Naive thymus-derived CD4-positive, alpha-beta T cell (primary cell): ENCODE measurements around the gene COL21A1. TPM values are rescaled to one million over a fixed set of nuclear protein-coding genes. Genes with fewer than 3 reads are reported as not detected.

ENCODE experiments used
- ATAC-seq: fragments of 150-1000 bp; cut with Tn5 transposase; 2 replicates; pipeline ENCODE4 v1.10.0; 2021; ENCODE audit warnings: mild to moderate bottlenecking, moderate library complexity
- CTCF ChIA-PET: fragments of 350-600 bp; sonication (Branson Sonifier 250); formaldehyde crosslinking; loops from one replicate; lab custom pipeline; 2021; ENCODE audit warnings: antibody characterized with exemption; lab: Charles Lee
- POLR2A ChIA-PET: fragments of 350-600 bp; sonication (Branson Sonifier 250); formaldehyde crosslinking; loops from one replicate; lab custom pipeline; 2021; ENCODE audit warnings: antibody characterized with exemption, inconsistent platforms; lab: Charles Lee
- DNase-seq, 9 donors: peaks; one replicate each; pipeline versions ENCODE4 v3.0.0 to v3.0.0-alpha.2; 2020 to 2022; ENCODE audit warnings: mixed read lengths in 1 of 9
- H3K27ac ChIP-seq: one replicate; pipeline ENCODE4 v1.7.0; 2013; ENCODE audit warnings: mild to moderate bottlenecking, low read depth, low read length, moderate library complexity
- H3K27me3 ChIP-seq, 2 donors: one replicate each; pipeline ENCODE4 v1.7.0; 2013; ENCODE audit warnings: low read length in 2 of 2, mild to moderate bottlenecking in 2 of 2, moderate library complexity in 2 of 2; ENCODE audit not compliant: control insufficient read depth in 2 of 2, insufficient read depth in 2 of 2
- H3K36me3 ChIP-seq, 3 experiments: 1 replicate in 2 of 3; 2 replicates in 1 of 3; pipeline ENCODE4 v1.7.0; 2013; ENCODE audit warnings: low read length in 3 of 3, mild to moderate bottlenecking in 3 of 3, moderate library complexity in 1 of 3; ENCODE audit not compliant: insufficient read depth in 3 of 3, control insufficient read depth in 2 of 3
- H3K4me1 ChIP-seq, 2 donors: one replicate each; pipeline ENCODE4 v1.7.0; 2013; ENCODE audit warnings: low read length in 2 of 2, mild to moderate bottlenecking in 2 of 2, moderate library complexity in 1 of 2; ENCODE audit not compliant: control insufficient read depth in 2 of 2, insufficient read depth in 2 of 2
- H3K4me3 ChIP-seq: 2 replicates; pipeline ENCODE4 v1.7.0; 2013; ENCODE audit warnings: mild to moderate bottlenecking, low read length
- H3K9me3 ChIP-seq, 3 experiments: 1 replicate in 2 of 3; 2 replicates in 1 of 3; pipeline ENCODE4 v1.7.0; 2013; ENCODE audit warnings: low read length in 3 of 3; ENCODE audit not compliant: control insufficient read depth in 2 of 3
- H3K27ac Mint-ChIP-seq, 9 donors: one replicate each; pipeline ENCODE4 v1.8.0; 2020 to 2022; ENCODE audit warnings: mixed read lengths in 9 of 9, mild to moderate bottlenecking in 8 of 9, moderate library complexity in 5 of 9, inconsistent platforms in 2 of 9
- H3K27me3 Mint-ChIP-seq, 5 donors: one replicate each; pipeline ENCODE4 v1.8.0; 2021 to 2022; ENCODE audit warnings: mixed read lengths in 5 of 5, mild to moderate bottlenecking in 1 of 5
- H3K36me3 Mint-ChIP-seq, 5 donors: one replicate each; pipeline ENCODE4 v1.8.0; 2020 to 2022; ENCODE audit warnings: mixed read lengths in 5 of 5, mild to moderate bottlenecking in 3 of 5, inconsistent platforms in 1 of 5
- H3K4me1 Mint-ChIP-seq, 7 donors: one replicate each; pipeline ENCODE4 v1.8.0; 2020 to 2022; ENCODE audit warnings: mixed read lengths in 7 of 7, mild to moderate bottlenecking in 3 of 7, inconsistent platforms in 1 of 7
- H3K4me3 Mint-ChIP-seq, 10 donors: one replicate each; pipeline ENCODE4 v1.8.0; 2020 to 2022; ENCODE audit warnings: mild to moderate bottlenecking in 10 of 10, mixed read lengths in 10 of 10, moderate library complexity in 6 of 10, inconsistent platforms in 2 of 10
- H3K9me3 Mint-ChIP-seq, 11 donors: one replicate each; pipeline ENCODE4 v1.8.0; 2020 to 2022; ENCODE audit warnings: mixed read lengths in 11 of 11, mild to moderate bottlenecking in 4 of 11, inconsistent platforms in 1 of 11, moderate library complexity in 1 of 11
- intact Hi-C, 2 donors: fragments of 100-400 bp; cut with micrococcal nuclease; formaldehyde crosslinking; loops; one replicate each; pipeline ENCODE4 v1.15.1; 2023
- polyA plus RNA-seq, 2 donors: library from polyadenylated mRNA; unstranded; fragments of 300-500 nt; fragmentation: Illumina TruSeq; gene quantifications; one replicate each; pipeline ENCODE4 v1.2.3, GENCODE V29; 2021
- total RNA-seq, 6 experiments: library from RNA in 5 of 6; stranded (reverse) in 5 of 6; gene quantifications; 1 replicate in 5 of 6; 2 replicates in 1 of 6; pipeline ENCODE4 v1.2.3 and lab custom pipeline; 2021 to 2026

The COL21A1 gene
- total and polyA plus RNA-seq, 7 experiments from 2014 or later: not detected

DNA sequence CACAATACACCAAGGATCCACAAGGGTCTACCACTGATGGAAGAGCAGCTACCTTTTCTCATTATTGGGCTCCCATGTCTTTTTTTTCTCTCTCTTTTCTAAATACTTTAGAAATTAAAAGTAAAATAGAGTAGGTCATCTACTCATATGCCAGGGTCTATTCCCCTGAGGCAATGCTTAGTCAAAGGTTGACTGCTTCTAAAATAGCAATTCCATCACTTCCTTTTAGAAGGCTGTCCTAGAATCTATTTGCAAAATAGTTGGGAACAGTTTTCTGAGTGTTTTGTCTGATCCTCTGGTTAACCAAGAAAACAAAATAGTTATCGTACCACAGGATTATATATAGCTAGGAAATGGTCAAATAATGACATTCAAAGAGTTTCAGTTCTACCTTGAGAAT lies 174.1 kb downstream of the COL21A1 start:
- Histone ChIP-seq H3K27ac (no peak overlapping the region), H3K4me3 (no peak overlapping the region), H3K4me1 (no peaks in the 10 kb centered on the region), H3K27me3 (no peaks in the 10 kb centered on the region), H3K36me3 (no peaks in the 10 kb centered on the region), H3K9me3 (no peaks in the 10 kb centered on the region)
- Mint-ChIP-seq H3K27me3 (no peaks in the 10 kb centered on the region), H3K4me1 (no peaks in the 10 kb centered on the region), H3K27ac (no peak overlapping the region), H3K4me3 (no peak overlapping the region), H3K9me3 (peaks cover 0 to 20% (median 3%) of the 10 kb centered on the region in 11 donors), H3K36me3 (no peaks in the 10 kb centered on the region)
- no peak for DNase-seq
- ChIA-PET POLR2A (no interaction called here), CTCF (no interaction called here)
- no peak for ATAC-seq
- intact Hi-C loops: no loop called here

DNA sequence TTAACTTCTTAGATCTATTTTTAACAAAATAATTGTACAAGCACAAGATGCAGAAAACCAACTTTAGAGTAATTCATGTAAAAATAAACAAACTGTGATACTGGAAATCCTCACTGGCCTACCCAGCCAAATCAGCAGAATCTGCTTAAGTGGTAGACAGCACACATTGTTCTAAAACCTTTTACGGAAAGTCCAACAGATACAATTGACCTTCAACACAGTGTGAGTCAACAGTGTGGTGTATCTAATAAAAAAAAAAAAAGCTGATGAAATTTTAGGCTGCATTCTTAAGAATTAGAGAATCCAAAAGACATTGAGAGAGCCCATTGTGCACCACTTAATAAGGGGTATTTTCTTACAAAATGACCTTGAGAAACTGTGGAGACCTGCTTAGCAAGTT lies 174.5 kb downstream of the COL21A1 start:
- Histone ChIP-seq H3K27me3 (no peaks in the 10 kb centered on the region), H3K36me3 (no peaks in the 10 kb centered on the region)
- no peaks in the 10 kb centered on the region for H3K4me1 Mint-ChIP-seq

DNA sequence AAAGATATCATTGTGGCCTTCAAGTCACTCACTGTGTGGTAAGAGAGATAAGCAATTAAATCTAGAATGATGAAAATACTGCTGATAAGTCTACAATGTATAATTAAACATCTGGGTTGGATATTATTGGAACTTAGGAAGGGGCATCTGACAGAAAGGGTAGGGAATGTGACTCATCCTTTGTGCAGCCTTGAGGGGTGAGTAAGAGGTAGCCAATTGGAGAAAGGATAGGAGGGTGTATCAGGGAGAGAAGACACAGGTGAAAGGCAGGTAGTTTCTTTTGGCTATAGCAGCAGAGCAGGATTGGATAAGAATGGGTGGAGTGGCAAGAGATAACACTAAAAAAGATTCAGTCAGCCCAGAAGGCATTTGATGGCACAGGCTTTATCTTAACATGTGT lies 182.0 kb downstream of the COL21A1 start:
- POLR2A ChIA-PET: no interaction called here
- H3K27ac Mint-ChIP-seq: no peak overlapping the region
- peaks cover 0 to 8% (median 0%) of the 10 kb centered on the region in 11 donors for H3K9me3 Mint-ChIP-seq
- no peak overlapping the region for H3K4me3 ChIP-seq
- no peak for DNase-seq
- no peaks in the 10 kb centered on the region for H3K27me3 ChIP-seq
- H3K27ac ChIP-seq: no peak overlapping the region
- no peaks in the 10 kb centered on the region for H3K4me1 ChIP-seq
- H3K36me3 Mint-ChIP-seq: no peaks in the 10 kb centered on the region
- H3K4me3 Mint-ChIP-seq: no peak overlapping the region
- no peaks in the 10 kb centered on the region for H3K4me1 Mint-ChIP-seq
- no peaks in the 10 kb centered on the region for H3K9me3 ChIP-seq
- CTCF ChIA-PET: no interaction called here
- intact Hi-C loops: no loop called here
- no peaks in the 10 kb centered on the region for H3K27me3 Mint-ChIP-seq
- no peak for ATAC-seq
- no peaks in the 10 kb centered on the region for H3K36me3 ChIP-seq

More for the DNA sequence above, 174.5 kb downstream of the COL21A1 start:
- Mint-ChIP-seq H3K27me3 (no peaks in the 10 kb centered on the region), H3K36me3 (no peaks in the 10 kb centered on the region), H3K27ac (no peak overlapping the region), H3K9me3 (peaks cover 0 to 20% (median 3%) of the 10 kb centered on the region in 11 donors), H3K4me3 (no peak overlapping the region)
- Histone ChIP-seq H3K4me3 (no peak overlapping the region), H3K9me3 (no peaks in the 10 kb centered on the region), H3K27ac (no peak overlapping the region), H3K4me1 (no peaks in the 10 kb centered on the region)
- CTCF ChIA-PET: no interaction called here
- ATAC-seq (no peak), DNase-seq (no peak)
- POLR2A ChIA-PET: no interaction called here
- intact Hi-C loops: no loop called here

DNA sequence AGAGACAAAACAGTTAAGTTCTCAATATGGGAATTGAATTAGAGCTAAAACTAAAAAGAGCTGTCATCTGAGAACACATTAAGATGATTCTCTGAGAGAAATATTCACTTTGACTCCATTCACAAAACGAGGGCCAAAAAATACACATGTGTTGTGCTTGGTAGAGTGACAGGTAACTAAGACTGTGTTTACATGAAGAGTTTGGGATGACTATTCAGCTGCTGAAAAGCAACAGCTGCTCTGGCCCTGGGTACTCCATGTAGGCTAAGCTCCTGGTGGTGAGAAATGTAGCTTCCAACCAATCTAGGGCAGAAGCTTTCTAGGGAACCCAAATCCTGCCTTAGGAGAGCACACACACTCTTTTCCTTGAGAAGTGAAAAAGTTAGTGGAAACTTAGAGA lies 184.5 kb downstream of the COL21A1 start:
- Mint-ChIP-seq H3K27ac (no peak overlapping the region), H3K4me3 (no peak overlapping the region), H3K36me3 (no peaks in the 10 kb centered on the region), H3K9me3 (peaks cover 0 to 8% (median 0%) of the 10 kb centered on the region in 11 donors), H3K27me3 (no peaks in the 10 kb centered on the region), H3K4me1 (no peaks in the 10 kb centered on the region)
- ATAC-seq (no peak), DNase-seq (no peak)
- ChIA-PET CTCF (no interaction called here), POLR2A (no interaction called here)
- intact Hi-C loops: no loop called here
- no peaks in the 10 kb centered on the region for H3K9me3 ChIP-seq
- no peaks in the 10 kb centered on the region for H3K4me1 ChIP-seq
- no peaks in the 10 kb centered on the region for H3K36me3 ChIP-seq
- H3K27ac ChIP-seq: no peak overlapping the region
- H3K27me3 ChIP-seq: no peaks in the 10 kb centered on the region
- H3K4me3 ChIP-seq: no peak overlapping the region

DNA sequence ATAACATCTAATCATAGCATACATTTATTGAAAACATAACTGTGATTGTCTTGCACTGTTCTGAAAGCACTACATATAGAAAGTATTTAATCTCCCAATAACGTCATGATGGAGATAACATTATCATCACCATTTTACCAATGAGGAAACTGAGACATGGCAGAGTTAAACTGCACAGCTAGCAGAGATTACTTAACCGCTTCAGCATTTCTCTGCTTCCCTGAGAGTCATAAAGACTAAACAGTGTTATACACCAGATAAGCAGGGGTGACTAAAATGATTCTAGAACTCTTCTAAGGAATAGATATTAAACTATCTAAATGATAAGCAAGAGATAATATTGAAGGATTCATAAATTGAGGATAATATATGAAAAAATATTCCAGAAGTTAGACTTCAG lies 188.7 kb downstream of the COL21A1 start:
- intact Hi-C loops: no loop called here
- H3K4me3 Mint-ChIP-seq: no peak overlapping the region
- DNase-seq: no peak
- ChIA-PET POLR2A (no interaction called here), CTCF (no interaction called here)
- H3K4me1 Mint-ChIP-seq: no peaks in the 10 kb centered on the region
- Histone ChIP-seq H3K9me3 (no peaks in the 10 kb centered on the region), H3K36me3 (no peaks in the 10 kb centered on the region), H3K4me3 (no peak overlapping the region), H3K4me1 (no peaks in the 10 kb centered on the region), H3K27me3 (no peaks in the 10 kb centered on the region), H3K27ac (no peak overlapping the region)
- ATAC-seq: no peak
- H3K27me3 Mint-ChIP-seq: no peaks in the 10 kb centered on the region
- H3K9me3 Mint-ChIP-seq: peaks cover 0 to 6% (median 0%) of the 10 kb centered on the region in 11 donors
- H3K36me3 Mint-ChIP-seq: no peaks in the 10 kb centered on the region
- H3K27ac Mint-ChIP-seq: no peak overlapping the region

DNA sequence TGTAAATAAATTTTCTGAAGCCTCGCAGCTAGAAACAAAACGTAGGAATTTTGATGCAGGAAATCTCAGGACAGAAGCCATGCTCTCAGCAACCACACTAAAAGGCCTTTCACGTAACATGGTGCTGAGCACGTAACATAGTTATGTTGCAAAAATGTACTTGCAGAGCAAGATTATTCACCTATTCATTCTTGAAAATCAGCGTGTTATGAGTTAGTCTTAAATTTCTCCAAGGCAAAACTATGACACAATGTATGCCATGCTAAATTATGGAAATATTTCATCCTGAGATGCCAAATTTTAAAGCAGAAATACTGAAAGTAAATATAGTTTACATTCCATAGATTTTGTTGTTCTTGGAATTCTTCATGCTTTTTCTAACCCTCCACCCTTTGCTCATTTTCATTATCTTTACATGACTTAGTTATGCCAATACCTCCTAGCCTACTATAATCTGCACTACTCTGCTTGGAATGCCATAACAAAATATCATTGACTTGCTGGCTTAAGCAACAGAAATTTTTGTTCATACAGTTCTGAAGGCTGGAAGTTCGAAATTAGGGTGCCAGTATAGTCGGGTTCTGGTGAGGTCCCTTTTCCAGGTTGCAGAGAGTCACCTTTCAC lies 192.2 kb downstream of the COL21A1 start:
- no peaks in the 10 kb centered on the region for H3K36me3 ChIP-seq
- Mint-ChIP-seq H3K36me3 (no peaks in the 10 kb centered on the region), H3K4me3 (no peak overlapping the region), H3K4me1 (peaks cover 0 to 4% (median 0%) of the 10 kb centered on the region in 7 donors), H3K27ac (no peak overlapping the region), H3K27me3 (no peaks in the 10 kb centered on the region), H3K9me3 (peaks cover 0 to 5% (median 0%) of the 10 kb centered on the region in 11 donors)
- H3K9me3 ChIP-seq: no peaks in the 10 kb centered on the region
- POLR2A ChIA-PET: no interaction called here
- H3K4me1 ChIP-seq: no peaks in the 10 kb centered on the region
- intact Hi-C loops: no loop called here
- H3K27ac ChIP-seq: no peak overlapping the region
- H3K4me3 ChIP-seq: no peak overlapping the region
- DNase-seq: no peak
- no peak for ATAC-seq
- H3K27me3 ChIP-seq: no peaks in the 10 kb centered on the region
- CTCF ChIA-PET: no interaction called here

DNA sequence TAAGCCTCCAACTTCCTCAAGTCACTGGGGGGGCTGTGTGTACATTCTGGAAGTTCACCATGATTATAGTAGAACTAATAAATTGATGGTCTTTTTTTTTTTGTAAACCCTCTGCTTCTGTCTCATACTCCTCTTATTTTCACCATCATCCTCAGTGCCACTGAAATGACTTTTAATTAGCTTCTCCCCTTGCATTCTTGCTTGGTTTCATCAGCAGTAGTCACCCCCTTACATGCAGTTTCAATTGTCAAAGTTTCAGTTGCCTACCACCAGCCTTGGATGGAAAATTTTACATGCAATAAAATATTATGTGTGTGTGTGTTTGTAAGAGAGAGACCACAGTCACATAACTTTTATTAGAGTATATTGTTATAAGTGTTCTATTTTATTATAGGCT lies 196.2 kb downstream of the COL21A1 start:
- POLR2A ChIA-PET: no interaction called here
- no peak for ATAC-seq
- H3K36me3 Mint-ChIP-seq: no peaks in the 10 kb centered on the region

More for the DNA sequence above, 196.2 kb downstream of the COL21A1 start:
- Histone ChIP-seq H3K27ac (no peak overlapping the region), H3K9me3 (no peaks in the 10 kb centered on the region), H3K4me1 (no peaks in the 10 kb centered on the region), H3K27me3 (no peaks in the 10 kb centered on the region), H3K4me3 (no peak overlapping the region), H3K36me3 (no peaks in the 10 kb centered on the region)
- H3K4me3 Mint-ChIP-seq: no peak overlapping the region
- no peaks in the 10 kb centered on the region for H3K27me3 Mint-ChIP-seq
- H3K9me3 Mint-ChIP-seq: peaks cover 0 to 14% (median 0%) of the 10 kb centered on the region in 11 donors
- no peak for DNase-seq
- intact Hi-C loops: no loop called here
- no peak overlapping the region for H3K27ac Mint-ChIP-seq
- H3K4me1 Mint-ChIP-seq: peaks cover 0 to 4% (median 0%) of the 10 kb centered on the region in 7 donors
- CTCF ChIA-PET: no interaction called here
